ENCODE measurements around the gene IFNA21.
A peak's percentile ranks its signal among the peaks of the same experiment; 100 is the strongest.
"Not testable (repeated sequence)": the region's sequence is repeated elsewhere in the genome, so short reads cannot be mapped to it uniquely, and the experiment has no call there.

The IFNA21 gene

DNA sequence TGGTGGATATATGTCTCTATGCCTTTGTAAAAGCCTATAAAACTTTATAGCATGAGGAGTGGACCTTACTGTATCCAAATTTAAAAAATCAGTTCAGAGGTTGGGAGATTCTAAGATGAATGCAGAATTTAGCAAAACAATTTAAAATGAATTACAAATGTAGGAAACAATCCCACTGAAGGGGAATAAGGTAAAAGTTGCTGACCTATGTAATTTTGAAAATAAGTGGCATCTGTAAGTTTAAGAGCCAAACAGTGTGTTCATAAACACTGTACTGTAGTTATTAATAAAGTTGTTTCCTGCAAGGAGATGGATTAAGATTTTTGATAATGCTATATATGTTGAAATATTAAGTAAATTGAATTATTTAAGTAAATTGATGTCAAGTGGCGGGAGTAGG lies 29.4 kb downstream of the IFNA21 start:
- DNase-seq, result no peak

DNA sequence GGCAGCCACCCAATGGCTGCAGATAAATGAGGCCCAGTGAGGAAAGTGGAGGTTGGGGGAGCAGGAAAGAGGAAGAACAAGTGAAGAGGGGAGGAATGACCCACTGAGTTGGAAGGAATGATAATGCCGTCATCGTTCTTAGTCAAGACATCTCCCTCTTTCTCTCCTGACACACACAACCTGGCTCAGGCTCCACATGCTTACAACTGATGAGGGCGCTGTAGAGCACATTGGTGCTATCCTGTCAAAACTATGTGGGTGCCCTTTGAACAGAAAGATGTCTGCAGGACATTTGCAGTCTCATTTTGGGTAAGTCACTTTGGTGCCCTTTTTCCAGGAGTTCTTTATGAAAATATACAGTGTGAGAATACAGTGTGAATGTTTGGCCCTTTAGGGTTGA lies 30.7 kb downstream of the IFNA21 start:
- no peak for DNase-seq

DNA sequence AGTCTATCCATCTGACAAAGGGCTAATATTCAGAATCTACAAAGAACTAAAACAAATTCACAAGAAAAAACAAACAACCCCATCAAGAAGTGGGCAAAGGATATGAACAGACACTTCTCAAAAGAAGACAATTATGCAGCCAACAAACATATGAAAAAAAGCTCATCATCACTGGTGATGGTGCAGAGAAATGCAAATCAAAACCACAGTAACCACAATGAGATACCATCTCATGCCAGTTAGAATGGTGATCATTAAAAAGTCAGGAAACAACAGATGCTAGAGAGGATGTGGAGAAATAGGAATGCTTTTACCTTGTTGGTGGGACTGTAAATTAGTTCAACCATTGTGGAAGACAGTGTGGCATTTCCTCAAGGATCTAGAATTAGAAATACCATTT lies 38.3 kb downstream of the IFNA21 start:
- DNase-seq, result not testable (repeated sequence)

DNA sequence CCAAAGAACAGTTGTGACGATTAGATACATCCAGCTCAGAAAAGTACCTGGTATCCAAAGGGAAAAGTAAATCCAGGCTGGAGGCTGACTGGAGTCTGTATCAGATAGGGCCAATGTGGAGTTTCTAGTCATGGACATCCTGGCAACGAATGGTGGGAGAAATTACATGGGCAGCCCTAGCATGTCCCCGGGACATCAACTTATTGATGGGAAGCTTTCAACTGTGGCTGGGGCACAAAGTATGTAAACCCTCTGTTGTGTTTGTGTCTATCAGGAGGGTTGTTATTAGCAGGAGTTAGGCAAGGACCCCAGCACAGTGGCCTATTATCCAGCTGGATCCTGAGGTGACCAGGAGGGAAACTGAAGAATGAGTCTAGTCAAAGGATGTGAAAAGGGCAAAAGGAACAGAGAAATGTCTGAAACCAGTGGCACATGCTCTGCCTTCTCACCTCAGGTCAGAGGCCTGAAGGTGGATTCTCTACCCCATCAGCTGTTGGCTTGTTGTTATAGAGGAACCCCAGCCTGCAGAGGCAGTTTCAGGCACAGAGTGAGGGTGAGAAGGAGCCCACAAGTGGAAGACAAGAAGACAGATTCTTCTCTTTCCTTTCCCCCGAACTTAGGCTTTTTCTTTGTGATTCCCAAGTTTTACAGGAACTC lies 44.7 kb downstream of the IFNA21 start:
- no peak for DNase-seq

DNA sequence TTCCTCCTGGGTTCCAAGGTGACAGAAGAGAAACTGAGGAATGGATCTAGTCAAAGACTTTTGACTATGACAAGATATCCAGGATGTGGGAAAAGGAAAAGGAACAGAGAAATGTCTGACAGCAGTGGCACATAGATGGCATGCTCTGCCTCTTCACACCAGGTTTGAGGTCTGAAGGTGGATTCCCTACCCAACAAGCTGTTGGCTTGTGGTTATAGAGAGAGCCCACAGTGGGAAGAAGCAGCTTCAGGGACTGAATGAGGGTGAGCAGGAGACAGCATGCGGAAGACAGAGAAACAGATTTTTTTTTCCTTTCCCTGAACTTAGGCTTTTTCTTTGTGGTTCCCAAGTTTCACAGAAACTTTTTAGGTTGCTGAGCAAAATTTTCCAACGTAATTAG lies 45.4 kb downstream of the IFNA21 start:
- DNase-seq, result no peak

DNA sequence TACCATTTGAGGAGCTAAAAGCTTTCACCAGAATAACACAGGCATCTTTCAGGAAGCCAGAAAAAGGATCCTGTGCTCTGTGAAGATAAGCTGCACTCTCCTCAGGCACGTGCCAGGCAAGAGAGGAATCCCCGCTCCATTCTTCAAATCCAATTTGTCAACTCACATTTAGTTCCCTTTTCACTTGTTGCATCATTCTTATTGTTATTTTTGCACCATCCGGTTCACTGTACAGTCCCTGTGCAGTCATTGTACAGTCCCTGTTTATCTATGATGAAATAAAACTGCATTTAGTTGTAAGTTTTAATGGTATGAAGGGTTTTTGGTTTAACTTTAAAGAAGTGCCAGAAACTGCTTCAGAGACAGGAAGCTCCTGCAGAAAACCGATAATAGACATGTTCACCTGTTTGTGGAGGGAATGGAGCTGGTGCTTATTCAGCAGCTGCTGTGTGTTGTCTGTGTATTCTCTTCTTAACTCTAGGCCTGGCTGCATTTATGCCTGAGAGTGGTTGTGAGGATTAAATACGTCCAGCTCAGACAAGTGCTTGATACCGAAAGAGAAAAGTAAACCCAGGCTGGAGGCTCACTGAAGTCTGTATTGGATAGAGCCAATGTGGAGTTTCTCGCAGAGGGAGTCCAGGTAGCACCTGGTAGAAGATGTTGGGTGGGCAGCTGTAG lies 47.2 kb downstream of the IFNA21 start:
- peak; percentile 63 for DNase-seq
